ENCODE results near the gene NMUR1. TPM values are rescaled to one million over a fixed set of nuclear protein-coding genes. Genes with fewer than 3 reads are reported as not detected.

Gene NMUR1
- polyA plus RNA-seq, 1 donor: 0.37 TPM

DNA sequence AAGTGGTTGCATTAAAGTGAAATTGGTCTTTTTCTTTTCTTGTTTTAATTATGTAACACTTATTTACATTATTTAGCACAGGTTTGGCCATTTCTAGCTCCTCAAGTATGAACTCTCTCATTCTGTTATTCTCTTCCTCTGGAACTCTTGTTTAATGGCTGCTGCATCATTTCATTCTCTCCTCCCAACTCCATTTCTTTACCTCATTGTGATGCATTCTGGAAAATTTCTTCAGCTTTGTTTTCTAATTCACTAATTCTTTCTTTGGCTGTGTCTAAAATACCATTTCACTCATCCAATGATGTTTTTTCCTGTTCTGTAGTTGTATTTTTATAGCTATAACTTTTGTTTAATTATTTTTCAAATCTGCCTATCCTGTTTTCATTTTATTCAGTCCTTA lies 22.5 kb upstream of the NMUR1 start:
- DNase-seq: no peak

DNA sequence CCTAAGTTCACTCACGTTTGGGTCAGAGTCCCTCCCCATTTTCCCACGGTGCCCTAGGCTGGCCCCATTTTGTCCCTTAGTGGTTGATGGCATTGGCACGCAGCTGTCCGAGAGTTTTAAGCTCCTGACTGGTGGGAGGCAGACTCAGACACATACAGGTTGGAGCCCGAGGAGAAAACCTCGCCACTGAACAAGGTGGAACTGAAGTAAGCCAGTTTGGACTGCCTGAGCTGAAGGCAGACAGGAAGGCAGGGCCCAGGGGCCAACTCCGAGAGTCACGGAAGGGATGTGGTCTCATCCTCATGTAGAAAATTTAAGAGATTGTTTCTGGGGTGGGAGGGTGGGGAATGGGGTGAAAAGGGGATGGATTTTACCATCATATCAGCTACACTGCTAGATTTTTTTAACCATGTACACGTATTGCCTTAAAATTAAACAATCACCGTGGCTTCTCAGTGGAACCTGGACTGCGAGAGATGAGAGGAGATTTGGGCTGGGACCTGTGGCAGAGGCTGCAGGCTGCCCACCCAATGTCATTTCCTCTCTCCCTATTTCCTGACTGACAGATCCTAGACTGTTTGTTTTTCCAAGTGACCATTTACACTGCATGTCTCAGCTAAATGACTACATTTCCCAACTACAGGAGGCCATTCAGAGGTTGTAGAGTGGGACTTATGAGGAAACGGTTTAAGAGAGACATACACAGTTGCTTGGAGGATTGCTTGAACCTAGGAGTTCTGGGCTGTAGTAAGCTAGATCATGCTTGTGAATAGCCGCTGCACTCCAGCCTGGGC lies 19.4 kb upstream of the NMUR1 start:
- DNase-seq: no peak

DNA sequence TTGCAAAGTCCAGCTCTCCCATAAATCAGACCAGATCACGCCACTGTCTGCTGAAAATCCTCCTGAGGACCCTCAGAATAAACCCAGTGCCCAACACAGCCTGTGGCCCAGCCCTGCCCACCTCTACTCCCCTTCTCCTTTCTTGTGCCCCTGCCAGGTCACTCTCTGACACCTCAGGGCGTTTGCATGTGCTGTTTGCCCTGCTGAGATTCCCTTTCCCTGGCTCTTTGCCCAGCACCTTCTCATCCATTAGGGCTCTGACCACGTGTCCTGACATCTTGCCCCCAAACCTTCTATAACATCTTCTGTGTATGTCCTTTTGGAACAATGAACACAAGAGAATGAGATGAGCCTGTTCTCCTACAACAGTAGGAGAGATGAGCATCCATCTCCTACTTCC lies 18.5 kb upstream of the NMUR1 start:
- DNase-seq: no peak

DNA sequence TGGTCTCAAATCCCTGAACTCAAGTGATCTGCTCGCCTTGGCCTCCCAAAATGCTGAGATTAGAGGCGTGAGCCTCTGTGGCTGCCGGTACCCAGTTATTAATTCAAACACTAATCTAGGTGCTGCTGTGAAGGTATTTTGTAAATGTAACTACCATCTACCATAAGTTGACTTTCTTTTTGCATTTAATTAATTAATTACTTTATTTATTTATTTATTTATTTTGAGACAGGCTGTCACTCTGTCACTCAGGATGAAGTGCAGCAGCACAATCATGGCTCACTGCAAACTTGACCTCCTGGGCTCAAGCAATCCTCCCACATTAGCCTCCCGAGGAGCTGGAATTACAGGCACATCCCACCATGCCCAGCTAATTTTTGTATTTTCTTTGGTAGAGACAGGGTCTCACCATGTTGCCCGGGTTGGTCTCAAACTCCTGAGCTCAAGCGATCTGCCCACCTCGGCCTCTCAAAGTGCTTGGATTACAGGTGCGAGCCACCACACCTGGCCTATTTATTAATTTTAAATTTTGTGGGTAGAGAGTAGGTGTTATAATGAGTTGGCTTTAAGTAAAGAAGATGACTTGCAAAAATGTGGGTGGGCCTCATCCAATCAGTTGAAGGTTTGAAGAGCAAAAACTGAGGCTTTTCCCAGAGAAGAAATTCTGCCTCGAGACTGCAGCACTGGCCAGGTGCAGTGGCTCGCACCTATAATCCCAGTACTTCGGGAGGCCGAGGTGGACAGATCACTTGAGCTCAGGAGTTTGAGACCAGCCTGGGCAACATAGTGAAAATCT lies 17.3 kb upstream of the NMUR1 start:
- DNase-seq: no peak

DNA sequence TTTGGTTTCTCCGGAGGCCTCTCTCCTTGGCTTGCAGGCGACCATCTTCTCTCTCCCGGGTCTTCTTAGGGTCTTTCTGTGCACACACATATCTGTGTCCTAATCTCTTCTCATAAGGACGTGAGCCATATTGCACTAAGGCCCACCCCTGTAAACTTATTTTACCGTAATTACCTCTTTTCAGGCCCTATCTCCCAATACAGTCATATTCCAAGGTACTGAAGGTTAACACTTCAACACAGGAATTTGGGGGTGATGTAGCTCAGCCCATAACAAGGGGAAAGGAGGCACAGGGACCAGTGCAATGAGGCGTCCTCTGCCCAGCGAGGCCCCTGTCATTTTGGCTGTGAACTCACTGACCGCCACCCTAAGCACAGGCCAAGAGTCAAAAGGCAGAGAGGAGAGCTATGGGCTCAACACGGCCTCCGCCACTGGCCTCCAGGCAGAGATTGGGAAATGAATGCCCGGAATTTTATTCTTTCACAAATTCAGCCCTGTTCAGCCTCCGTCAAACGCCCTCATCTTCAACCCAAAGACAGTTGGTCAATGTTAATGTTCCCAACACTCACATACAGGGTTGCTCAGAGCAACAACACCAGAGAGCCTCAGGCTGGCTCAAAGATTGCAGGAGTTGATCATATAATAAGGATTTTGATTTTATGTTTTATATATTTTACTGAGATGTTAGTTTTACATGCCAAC lies 15.9 kb upstream of the NMUR1 start:
- no peak for DNase-seq

DNA sequence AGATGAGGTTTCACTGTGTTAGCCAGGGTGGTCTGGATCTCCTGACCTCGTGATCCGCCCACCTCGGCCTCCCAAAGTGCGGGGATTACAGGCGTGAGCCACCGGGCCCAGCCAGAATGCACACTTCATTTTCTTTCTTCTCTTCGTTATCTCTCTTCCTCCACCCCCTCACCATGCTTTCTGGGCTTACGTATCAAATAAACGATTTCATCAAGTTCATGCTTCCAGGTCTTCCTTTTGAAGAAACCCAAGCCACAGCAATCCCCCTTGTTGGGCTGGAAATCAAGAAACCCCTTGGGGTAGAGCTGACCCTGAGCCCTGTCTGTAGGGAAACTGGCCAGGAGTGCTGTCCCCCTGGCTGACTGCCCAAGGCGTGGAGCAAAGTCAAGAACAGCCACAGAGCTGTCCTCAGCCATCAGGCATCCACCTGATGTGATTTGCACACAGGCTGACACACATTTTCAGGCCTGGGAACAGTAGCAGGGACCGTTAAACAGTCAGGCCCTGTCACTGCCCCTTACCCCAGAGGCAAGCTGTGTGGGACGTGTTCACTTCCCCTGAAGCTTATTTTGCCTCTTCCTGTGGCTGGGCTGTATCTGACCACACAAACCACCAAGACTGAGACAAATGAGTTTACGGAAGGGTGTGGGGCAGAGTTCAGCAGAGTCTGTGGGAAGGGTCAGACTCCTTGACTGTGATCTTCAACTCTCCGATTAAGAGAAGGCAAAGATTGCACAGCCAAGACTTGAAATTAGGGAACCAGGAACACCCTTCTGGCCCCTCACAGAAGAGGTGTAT lies 15.1 kb upstream of the NMUR1 start:
- DNase-seq: peak; percentile 26

DNA sequence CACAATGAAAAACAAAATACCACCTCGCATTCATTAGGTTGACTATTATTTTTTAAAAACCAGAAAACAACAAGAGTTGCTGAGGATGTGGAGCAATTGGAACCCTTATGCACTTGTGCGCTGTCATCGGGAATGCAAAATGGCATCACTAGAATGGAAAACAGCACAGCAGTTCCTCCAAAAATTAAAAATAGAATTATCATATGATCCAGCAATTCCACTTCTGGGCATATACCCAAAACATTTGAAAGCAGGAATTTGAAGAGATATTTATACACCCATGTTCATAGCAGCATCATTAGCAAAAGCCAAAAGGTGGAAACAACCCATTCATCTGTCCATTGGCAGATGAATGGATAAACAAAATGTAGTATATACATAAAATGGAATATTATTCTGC lies 11.9 kb upstream of the NMUR1 start:
- DNase-seq: no peak

DNA sequence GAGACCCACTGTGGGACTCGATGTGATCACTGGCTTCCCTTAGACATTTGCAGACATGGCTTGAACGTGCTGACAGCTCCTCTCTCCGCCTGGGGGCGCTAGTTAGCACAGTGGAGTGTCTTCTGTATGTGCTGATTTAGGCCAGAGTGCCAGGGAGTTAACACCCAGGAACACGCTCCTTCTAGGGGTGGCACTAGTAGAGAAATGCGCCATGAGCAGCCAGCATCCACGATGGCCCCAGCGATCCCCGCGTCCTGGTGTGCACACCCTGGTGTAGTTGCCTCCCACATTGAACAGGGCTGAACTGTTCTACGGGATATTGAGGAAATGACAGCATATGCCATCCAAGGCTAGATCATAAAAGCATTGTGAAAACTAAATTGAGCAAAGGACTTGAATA lies 11.4 kb upstream of the NMUR1 start:
- DNase-seq: no peak

DNA sequence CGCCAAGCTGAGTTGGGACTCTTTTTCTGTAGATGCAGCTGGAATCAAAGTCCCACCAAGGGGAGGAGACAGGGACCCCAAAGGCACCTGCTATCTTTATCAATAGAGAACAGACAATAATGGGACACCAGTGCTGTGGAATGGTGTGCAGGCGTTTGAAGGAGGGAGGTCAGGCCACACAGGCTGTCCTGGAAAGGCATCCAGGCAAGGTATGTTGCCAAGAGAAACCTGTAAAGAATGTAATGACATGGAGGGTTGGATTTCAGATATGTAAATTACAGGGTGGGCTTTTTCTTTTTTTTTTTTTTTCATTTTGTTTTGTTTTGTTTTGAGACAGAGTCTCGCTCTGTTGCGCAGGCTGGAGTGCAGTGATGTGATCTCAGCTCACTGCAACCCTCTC lies 9.7 kb upstream of the NMUR1 start:
- no peak for DNase-seq

DNA sequence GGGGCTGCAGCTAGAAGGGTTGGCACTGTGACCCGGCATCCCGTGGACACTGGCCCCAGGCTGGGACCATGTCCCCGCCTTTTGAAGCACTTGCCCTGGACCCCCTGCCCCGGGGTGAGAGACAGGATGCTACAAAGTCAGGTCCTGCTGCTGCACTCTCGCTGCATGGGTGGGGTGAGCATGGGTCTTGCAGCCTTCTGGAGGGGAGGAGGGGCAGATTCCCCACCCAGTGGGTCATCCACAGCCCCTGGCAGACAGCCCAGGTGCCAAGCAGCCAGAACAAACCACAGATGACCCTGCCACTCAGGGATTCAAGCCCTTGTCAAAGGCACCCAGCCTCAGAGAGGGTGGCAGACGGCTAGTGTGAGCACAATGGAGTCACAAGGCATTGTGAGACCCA lies 5.7 kb upstream of the NMUR1 start:
- DNase-seq: no peak

DNA sequence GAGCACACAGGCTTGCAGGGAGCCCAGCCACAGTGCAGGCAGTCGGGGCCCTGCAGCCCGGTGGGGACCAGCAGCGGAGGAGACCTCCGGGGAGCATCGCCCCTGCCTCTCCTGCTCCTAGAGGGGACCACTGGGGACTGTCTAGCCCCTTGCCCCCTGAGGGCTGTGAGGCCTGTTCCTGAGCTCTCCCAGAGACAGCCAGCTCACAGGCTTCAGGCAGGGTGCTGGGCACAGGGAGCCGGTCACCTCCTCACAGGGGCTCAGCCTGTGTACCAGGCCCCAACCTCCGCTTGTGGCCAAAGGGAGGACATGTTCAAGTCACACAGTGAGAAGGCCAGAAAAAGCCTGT lies 3.5 kb upstream of the NMUR1 start:
- DNase-seq: no peak

DNA sequence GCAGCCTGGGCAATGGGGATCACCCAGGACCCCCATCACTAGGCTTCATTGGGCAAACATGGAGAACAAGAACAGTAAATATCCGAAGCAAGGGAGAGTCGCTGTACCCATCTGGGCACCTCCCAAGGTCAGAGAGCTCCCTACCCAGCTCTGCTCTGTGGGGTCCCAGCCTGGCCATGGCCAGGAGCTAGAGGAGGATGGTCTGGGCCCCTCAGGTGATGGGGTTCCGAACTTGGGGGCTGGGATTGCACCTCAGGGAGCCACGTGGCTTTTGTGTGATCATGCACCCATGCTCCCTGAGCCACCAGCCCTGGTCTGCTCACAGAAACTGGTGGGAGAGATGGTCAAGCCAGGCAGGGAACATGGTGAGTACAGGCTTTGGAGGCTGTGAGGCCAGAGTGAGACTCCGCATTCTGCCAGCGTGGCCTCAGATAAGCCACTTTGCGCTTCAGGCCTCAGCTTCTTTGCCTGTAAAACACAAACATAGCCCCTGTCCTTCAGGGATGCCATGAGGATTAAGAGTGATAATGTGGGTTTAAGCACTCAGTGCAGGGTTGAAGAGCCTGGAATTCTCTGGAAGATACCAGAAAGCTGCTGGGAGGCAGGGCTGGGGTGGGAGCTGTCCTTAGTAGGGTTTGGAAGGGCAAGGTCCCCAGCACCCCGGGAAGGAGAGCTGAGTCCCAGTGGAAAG lies 3.0 kb upstream of the NMUR1 start:
- no peak for DNase-seq

DNA sequence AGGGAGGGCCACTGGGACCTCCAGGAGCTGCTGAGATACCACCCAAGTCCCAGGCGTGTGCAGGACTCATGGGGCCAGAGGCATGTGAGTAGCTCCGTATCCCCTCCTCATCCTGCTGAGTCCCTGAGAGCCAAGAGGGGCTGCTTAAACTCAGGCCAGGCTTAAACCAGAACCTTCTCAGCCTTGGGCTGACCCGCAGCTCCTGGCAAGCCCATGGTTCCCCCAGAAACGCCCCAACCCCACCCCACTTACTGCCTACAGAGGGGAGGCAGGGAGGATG lies 2.5 kb upstream of the NMUR1 start:
- DNase-seq: no peak

DNA sequence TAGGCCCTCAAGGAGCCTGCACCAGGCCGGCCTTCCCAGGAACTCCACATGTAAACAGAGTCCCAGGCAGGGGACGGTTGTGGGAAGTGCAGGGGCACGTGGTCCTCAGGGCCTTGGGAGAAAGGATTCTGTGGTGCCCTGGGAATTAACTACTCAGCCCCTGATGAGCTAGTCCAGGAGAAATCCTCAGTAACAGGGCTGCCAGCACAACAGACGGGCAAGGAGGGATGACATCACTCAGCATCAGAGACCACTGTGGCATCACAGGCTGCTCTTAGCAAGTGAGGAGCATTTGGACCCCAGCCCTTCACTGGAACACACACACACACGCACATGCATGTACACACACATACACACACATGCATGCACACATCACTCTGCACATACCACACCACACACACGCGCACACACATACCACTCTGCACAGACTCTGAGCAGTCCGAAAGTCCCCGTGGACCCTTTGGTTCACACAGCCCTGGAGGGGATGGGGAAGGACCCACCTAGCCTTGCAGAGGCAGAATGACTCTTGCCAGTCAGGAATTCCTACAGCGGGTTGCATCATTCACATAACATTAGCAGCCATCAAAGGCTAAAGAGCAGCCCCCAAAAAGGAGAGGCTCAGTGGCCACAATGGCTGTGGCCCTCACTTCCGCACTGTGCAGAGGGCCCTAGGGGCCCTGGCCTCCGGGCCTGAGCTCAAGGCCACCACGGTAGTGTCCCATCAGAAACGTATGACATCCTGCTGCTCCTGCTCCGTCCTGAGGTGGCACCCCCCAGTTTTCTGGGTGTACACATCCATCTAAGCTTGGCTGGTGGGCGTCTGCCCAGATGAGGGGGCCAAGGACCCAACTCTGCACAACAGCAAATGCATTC lies 1.9 kb upstream of the NMUR1 start:
- DNase-seq: no peak

DNA sequence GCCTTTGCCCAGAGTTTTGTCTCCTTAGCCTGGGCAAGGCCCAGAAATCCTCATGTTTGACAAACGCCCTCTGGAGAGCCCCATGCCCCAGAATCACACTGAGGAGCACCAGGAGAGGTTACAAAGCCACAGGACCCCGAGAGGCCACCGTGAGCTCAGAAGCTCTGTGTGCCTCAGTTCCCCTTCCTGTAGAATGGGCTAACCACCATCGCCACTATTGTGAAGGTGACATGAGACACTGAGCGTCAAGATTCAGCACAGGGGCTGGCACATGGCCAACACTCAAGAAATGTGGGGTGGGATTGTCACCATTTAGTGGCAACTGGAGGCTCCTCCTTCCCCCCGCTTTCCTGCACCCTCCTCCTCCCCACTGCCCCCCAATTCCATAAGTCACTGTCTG lies 1.2 kb upstream of the NMUR1 start:
- DNase-seq: no peak

DNA sequence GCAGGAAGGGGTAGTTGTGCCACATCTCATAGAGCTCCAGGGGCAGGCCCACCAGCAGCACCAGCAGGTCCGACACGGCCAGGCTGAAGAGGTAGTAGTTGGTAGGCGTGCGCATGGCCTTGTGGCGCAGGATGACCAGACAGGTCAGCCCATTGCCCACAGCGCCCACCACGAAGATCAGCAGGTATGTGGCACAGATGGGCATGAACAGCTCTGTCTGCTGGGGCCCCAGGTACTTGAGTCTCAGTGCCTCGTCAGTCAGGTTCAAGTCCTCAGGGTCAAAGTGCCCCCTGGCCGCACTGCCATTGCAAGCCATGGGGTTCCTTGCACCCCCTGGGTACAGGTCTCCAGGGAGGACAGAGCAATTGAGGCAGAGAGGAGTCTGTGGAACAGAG lies 1.6 kb downstream of the NMUR1 start:
- DNase-seq: no peak

DNA sequence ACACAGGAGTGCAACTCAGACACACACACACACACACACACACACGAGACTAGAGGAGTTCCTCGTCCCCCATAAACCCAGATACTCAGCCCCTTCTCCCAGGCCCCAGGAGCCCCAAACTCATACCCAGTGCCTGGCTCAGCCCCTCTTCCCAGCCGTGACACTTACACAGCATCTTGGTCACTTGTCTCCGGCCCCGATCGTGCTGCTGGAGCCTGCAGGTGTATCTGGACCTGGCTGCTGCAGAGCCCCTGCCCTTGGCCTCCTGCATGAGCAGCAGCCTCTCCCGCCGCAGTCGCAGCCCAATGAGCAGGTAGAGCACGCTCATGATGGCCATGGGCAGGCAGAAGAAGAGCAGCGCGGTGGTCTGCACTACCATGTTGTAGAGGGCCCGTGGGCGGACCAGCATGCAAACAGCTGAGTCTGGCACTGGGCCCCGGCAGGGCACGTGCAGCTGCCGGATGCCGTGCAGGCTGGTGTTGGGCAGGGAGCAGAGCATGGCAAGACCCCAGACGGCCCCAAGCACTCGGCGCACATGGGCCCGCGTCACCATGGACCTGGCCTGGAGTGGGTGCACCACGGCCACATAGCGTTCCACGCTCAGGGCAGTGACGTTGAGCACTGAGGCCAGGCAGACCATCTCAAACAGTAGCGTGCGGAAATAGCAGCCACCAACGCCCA lies 2.1 kb downstream of the NMUR1 start:
- DNase-seq: no peak

DNA sequence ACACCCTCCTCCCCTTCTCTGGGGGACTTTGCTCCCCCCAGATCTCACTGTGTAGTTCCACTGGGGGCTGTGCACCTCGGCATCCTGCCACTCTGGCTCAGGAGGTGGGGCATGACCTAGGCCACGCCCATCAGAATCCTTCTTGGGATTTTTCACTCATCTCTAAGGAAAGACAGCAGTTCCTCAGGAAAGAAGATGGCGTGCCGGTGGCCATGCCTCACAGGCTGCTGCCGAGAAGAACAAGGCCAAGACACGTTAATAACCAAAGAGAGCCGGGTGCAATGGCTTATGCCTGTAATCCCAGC lies 3.2 kb downstream of the NMUR1 start:
- DNase-seq: no peak

DNA sequence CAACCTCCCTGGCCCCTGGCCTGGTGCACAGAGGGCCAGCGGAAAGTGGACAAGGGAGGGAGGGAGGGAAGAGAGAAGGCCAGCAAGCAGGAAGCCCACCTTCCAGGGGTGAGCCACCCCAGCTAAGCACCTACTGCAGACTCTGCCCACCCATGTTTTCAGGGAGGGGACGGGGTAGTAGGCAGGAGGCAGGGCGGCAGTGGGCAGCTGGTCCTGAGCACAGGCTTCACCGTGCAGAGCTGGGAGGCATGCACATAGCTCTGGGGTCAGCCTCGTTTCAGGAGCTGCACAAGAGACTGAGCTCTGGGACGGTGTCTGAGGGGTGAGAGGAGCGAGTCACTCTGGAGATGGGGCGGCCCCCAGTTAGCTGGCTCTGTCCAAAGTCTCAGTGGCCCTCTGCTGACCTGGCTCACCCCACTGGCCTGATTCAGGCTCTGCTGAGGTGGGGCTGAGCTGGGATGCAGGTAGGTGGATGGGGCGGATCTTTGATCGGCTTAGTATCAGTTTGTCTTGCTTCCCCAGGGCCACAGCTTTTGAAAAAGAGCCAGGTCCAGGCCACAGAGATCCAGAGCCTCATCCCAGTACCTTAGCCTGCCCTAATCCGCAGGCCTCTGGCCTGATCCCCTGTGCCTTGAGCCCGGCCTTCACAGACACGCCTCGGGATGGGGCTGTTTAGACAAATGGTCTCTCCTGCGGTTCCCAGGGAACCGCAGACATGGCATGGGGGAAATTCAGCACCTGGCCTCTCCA lies 3.7 kb downstream of the NMUR1 start:
- no peak for DNase-seq

Measured in hindlimb muscle (tissue), 1 donor.